MCF 10A (cell line): ENCODE results near the gene POLR3H. TPM values are rescaled to one million over a fixed set of nuclear protein-coding genes. Genes with fewer than 3 reads are reported as not detected.
A peak's percentile ranks its signal among the peaks of the same experiment; 100 is the strongest.

Source experiments
- BruUV-seq: library from RNA; stranded (reverse); fragments of 400-500 nt; replicated peaks from 2 replicates; lab custom pipeline; 2021; lab: Mats Ljungman, UMichigan
- CTCF ChIA-PET: fragments of 300-600 bp; sonication (Branson Sonifier 250); formaldehyde crosslinking; extraction: SDS; loops from one replicate; lab custom pipeline; 2021; ENCODE audit warnings: antibody characterized with exemption, inconsistent platforms; lab: Yijun Ruan, JAX
- POLR2A ChIA-PET: fragments of 300-600, 350-650 bp; sonication (Branson Sonifier 250); formaldehyde crosslinking; extraction: SDS; loops from one replicate; lab custom pipeline; 2020; ENCODE audit warnings: antibody characterized with exemption, inconsistent platforms; lab: Yijun Ruan, JAX
- DNase-seq: peaks from one replicate; pipeline ENCODE4 v3.0.0-alpha.2; 2018; ENCODE audit not compliant: unreplicated experiment
- H3K27ac Mint-ChIP-seq: one replicate; pipeline ENCODE4 v1.8.0; 2022; ENCODE audit warnings: mild to moderate bottlenecking, low read depth, mixed read lengths; ENCODE audit not compliant: unreplicated experiment
- H3K27me3 Mint-ChIP-seq: one replicate; pipeline ENCODE4 v1.8.0; 2022; ENCODE audit warnings: mixed read lengths; ENCODE audit not compliant: insufficient read depth, unreplicated experiment
- H3K36me3 Mint-ChIP-seq: one replicate; pipeline ENCODE4 v1.8.0; 2022; ENCODE audit warnings: mild to moderate bottlenecking, moderate library complexity, mixed read lengths; ENCODE audit not compliant: insufficient read depth, unreplicated experiment
- H3K4me1 Mint-ChIP-seq: one replicate; pipeline ENCODE4 v1.8.0; 2022; ENCODE audit warnings: mixed read lengths; ENCODE audit not compliant: insufficient read depth, unreplicated experiment
- H3K4me3 Mint-ChIP-seq: one replicate; pipeline ENCODE4 v1.8.0; 2022; ENCODE audit warnings: mild to moderate bottlenecking, moderate library complexity, mixed read lengths; ENCODE audit not compliant: unreplicated experiment
- H3K9me3 Mint-ChIP-seq: one replicate; pipeline ENCODE4 v1.8.0; 2022; ENCODE audit warnings: mixed read lengths; ENCODE audit not compliant: unreplicated experiment
- intact Hi-C: fragments of 100-400 bp; cut with micrococcal nuclease; formaldehyde crosslinking; loops from 2 replicates; pipeline ENCODE4 v1.14.1; 2022
- total RNA-seq: library from RNA; stranded (reverse); gene quantifications from 2 replicates; pipeline ENCODE4 v1.2.3, GENCODE V29; 2022
- TF ChIP-seq, protein P1 (sequence below): fragments of 200-600 bp; IDR thresholded peaks from one replicate; pipeline ENCODE4 v1.8.0; 2022; ENCODE audit warnings: antibody characterized with exemption, mild to moderate bottlenecking; ENCODE audit not compliant: unreplicated experiment

The POLR3H gene
- total RNA-seq, 1 experiment from 2014 or later: 35.5 TPM

DNA sequence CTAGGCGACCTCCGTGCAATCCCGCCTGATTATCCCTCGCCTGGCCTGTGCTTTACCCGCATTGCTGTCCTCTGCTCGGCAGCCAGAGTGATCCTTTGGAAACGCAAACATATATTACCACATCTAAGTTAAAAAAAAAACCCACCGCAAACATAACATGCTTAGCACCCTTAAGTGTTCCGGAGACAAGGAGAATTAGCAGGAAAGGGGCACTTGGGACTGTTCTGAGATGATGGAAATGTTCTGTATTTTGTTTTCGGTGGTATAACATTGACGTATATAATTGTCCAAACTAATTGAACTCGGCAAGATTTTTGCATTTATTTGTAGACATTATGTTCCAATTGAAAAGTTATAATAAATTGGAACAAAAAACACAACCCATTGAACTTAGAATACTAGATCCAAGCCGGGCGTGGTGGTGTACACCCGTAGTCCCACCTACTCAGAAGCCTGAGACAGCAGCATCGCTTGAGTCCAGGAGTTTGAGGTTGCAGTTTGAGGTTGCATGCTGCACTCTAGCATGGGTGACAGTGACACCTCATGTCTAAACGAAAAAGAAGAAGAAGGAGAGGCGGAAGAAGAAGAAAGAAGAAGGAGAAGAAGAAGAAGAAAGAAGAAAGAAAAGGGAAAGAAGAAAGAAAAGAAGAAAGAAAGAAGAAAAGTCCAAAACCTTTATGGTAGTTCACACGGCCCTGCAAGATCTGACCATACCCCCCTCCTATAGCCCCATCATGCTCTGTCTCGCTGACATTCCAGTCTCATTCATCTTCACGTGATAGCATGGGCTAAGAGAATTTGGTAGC lies 604 bp upstream of the POLR3H start:
- Mint-ChIP-seq H3K4me3 (peak overlapping the region; percentile 96), H3K9me3 (no peaks in the 10 kb centered on the region), H3K4me1 (peaks cover 28% of the 10 kb centered on the region), H3K27me3 (no peaks in the 10 kb centered on the region), H3K36me3 (peaks cover 2% of the 10 kb centered on the region), H3K27ac (peak overlapping the region; percentile 89)
- BruUV-seq: TSS peak; percentile 100
- DNase-seq: no peak
- intact Hi-C loops: loop anchor here (1.0 to 10.0 kb wide), 2 partner anchors 52 to 400 kb away; partner anchors contain the start of gene CENPM
- ChIA-PET CTCF (interaction anchor here (0.9 to 1.7 kb wide), 5 partner anchors 10 to 141 kb away, joined by 3 to 7 read pairs (median 4); partner anchors contain the start of gene PHF5A), POLR2A (interaction anchor here (2.8 kb wide), 1 partner anchor 45 kb away, joined by 18 read pairs; the partner anchor contains the start of gene PMM1)
- TF ChIP-seq, protein P1, sequence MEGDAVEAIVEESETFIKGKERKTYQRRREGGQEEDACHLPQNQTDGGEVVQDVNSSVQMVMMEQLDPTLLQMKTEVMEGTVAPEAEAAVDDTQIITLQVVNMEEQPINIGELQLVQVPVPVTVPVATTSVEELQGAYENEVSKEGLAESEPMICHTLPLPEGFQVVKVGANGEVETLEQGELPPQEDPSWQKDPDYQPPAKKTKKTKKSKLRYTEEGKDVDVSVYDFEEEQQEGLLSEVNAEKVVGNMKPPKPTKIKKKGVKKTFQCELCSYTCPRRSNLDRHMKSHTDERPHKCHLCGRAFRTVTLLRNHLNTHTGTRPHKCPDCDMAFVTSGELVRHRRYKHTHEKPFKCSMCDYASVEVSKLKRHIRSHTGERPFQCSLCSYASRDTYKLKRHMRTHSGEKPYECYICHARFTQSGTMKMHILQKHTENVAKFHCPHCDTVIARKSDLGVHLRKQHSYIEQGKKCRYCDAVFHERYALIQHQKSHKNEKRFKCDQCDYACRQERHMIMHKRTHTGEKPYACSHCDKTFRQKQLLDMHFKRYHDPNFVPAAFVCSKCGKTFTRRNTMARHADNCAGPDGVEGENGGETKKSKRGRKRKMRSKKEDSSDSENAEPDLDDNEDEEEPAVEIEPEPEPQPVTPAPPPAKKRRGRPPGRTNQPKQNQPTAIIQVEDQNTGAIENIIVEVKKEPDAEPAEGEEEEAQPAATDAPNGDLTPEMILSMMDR: no peak

DNA sequence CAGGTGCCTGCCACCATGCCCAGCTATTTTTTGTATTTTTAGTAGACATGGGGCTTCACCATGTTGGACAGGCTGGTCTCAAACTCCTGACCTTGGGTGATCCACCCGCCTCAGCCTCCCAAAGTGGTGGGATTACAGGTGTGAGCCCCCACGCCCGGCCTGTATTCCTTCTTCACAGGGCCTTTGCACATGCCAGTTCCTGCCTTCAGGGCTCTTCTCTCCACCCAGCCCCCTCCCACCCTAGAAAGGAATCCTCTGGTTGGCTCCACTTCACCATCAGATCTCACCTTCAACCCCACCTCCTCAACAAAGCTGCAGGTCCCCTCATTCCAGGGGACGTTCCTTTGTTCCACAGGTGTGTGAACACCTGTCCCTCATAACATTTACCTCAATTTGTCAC lies 2.0 kb downstream of the POLR3H start:
- H3K4me3 Mint-ChIP-seq: peak overlapping the region; percentile 96
- intact Hi-C loops: loop anchor here (10.0 kb wide), 1 partner anchor 403 kb away; the partner anchor contains the start of gene CENPM
- CTCF ChIA-PET: interaction anchor here (1.0 to 2.2 kb wide), 3 partner anchors 9 to 55 kb away, joined by 3 to 6 read pairs (median 4); no protein-coding TSS in a partner anchor
- no peak overlapping the region for H3K27ac Mint-ChIP-seq
- TF ChIP-seq, protein P1: no peak
- peaks cover 18% of the 10 kb centered on the region for H3K36me3 Mint-ChIP-seq
- POLR2A ChIA-PET: interaction anchor here (0.8 to 2.8 kb wide), 3 partner anchors 13 to 161 kb away, joined by 3 to 18 read pairs (median 3); partner anchors contain the start of genes PMM1 and TEF
- no peaks in the 10 kb centered on the region for H3K9me3 Mint-ChIP-seq
- no peak for DNase-seq
- peaks cover 28% of the 10 kb centered on the region for H3K4me1 Mint-ChIP-seq
- BruUV-seq: no TSS peak
- H3K27me3 Mint-ChIP-seq: no peaks in the 10 kb centered on the region

DNA sequence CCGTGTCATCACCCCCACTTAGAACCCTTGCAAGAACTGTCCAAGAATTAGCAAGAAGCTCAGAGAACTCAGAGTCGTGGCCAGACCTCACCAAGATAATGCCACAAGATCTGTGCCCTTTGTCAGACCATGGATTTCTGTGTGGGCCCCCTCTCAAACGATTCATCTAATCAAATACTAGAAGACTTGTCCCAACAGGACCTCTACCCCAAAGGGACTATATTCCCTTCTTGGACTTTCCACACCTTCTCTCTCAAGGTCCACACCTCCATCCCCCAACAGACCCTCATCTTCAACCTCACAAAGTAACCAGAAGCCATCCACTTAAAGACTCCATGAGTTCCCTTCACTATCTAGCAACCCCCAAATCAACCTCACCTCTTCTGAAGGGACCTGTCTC lies 2.8 kb downstream of the POLR3H start:
- H3K36me3 Mint-ChIP-seq: peaks cover 20% of the 10 kb centered on the region
- no TSS peak for BruUV-seq
- POLR2A ChIA-PET: interaction anchor here (1.3 to 1.4 kb wide), 2 partner anchors 80 to 160 kb away, joined by 3 to 4 read pairs; partner anchors contain the start of genes TEF and XRCC6
- no peak for DNase-seq
- CTCF ChIA-PET: interaction anchor here (1.0 to 2.2 kb wide), 3 partner anchors 9 to 56 kb away, joined by 3 to 6 read pairs (median 4); no protein-coding TSS in a partner anchor
- no peaks in the 10 kb centered on the region for H3K27me3 Mint-ChIP-seq
- intact Hi-C loops: loop anchor here (10.0 kb wide), 1 partner anchor 403 kb away; the partner anchor contains the start of gene CENPM
- H3K4me1 Mint-ChIP-seq: peaks cover 28% of the 10 kb centered on the region
- TF ChIP-seq, protein P1: no peak
- H3K27ac Mint-ChIP-seq: peak overlapping the region; percentile 3
- peak overlapping the region; percentile 7 for H3K4me3 Mint-ChIP-seq
- H3K9me3 Mint-ChIP-seq: no peaks in the 10 kb centered on the region

DNA sequence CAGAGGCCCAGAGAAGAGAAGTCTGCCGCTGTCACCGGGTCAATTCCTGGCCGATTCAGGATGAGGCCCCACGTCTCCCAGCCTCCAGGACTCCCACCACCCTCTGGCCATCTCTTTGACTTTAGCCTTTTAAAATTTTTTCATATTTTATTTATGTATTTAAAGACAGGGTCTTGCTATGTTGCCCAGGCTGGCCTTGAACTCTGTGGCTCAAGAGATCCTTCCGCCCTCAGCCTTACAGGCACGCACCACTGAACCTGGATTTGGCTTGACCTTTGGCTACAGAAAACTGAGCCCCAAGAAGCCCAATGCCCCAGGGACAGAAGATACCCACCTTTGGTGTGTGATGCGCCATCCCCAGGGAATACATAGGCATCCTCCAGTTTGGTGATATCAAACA lies 3.9 kb downstream of the POLR3H start:
- H3K9me3 Mint-ChIP-seq: no peaks in the 10 kb centered on the region
- no peak overlapping the region for H3K27ac Mint-ChIP-seq
- TF ChIP-seq, protein P1: no peak
- H3K4me1 Mint-ChIP-seq: peaks cover 28% of the 10 kb centered on the region
- POLR2A ChIA-PET: interaction anchor here (0.5 to 1.4 kb wide), 2 partner anchors 81 to 136 kb away, joined by 3 to 4 read pairs; partner anchors contain the start of gene XRCC6
- CTCF ChIA-PET: no interaction called here
- no peak for DNase-seq
- H3K36me3 Mint-ChIP-seq: peaks cover 26% of the 10 kb centered on the region
- H3K27me3 Mint-ChIP-seq: no peaks in the 10 kb centered on the region
- no TSS peak for BruUV-seq
- intact Hi-C loops: loop anchor here (10.0 kb wide), 1 partner anchor 404 kb away; the partner anchor contains the start of gene CENPM
- H3K4me3 Mint-ChIP-seq: no peak overlapping the region
